Measurements from ENCODE around the gene KCTD5.
"Not testable (repeated sequence)": the region's sequence is repeated elsewhere in the genome, so short reads cannot be mapped to it uniquely, and the experiment has no call there.

KCTD5 gene

GRCh38 chr16:2710711-2711231 lies 28.4 kb downstream of the KCTD5 start:
- DNase-seq, result no peak

DNA sequence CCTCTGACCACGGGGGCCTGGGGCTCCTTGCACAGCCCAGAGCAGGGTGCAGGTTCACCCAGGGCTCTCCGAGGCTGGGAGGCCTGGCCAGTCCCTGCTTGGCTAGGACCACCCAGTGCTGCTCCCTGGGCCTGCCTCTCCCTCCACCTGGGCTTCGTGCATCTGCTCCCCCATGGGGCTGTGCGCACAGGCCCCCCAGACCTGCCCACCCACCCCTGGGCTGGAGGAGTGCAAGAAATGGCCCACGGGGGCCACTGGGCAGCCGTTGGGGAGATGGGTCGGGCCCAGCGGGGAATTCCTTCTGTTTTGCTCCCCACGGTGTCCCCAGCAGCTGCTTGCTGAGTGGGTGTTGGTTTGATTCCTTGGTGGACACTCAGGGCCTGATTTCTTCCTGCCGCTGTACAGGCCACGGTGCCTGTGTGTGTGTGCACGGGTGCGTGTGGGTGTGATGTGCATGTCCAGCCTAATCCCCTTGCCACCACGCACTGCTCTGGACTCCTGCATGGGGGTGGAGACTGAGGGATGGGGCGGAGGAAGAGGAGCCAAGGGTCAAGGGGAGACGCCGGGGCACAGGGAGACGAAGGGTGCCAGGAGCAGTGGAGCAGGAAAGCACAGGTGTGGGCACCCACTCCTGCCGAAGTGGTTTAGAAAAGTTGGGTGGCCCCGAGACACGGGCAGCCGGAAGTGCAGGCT lies 29.2 kb downstream of the KCTD5 start:
- no peak for DNase-seq

DNA sequence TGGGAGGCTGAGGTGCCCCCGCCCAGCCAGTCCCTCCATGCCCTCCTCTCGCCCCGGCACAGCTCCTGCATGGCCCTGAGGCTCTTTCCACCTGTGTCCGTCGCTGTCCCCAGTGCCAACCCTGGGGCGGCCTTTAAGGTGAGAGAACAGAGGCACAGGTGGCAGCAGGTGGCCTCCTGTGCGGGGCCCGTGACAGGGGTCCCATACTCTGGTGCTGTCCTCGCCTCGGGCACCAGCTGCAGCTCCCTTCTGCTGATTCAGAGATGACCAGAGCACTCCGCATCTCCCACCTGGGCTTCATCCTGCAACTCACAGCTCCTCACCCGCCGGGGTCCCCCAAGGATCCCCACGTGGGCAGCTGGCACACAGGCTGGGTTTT lies 29.7 kb downstream of the KCTD5 start:
- no peak for DNase-seq

- DNase-seq, result no peak
Measured at GRCh38 chr16:2712546-2712945, 30.2 kb downstream of the KCTD5 start.

- no peak for DNase-seq
Measured at GRCh38 chr16:2713523-2713922, 31.2 kb downstream of the KCTD5 start.

GRCh38 chr16:2713985-2714774 lies 31.9 kb downstream of the KCTD5 start:
- DNase-seq, result no peak

GRCh38 chr16:2715064-2715463 lies 32.7 kb downstream of the KCTD5 start:
- no peak for DNase-seq

DNA sequence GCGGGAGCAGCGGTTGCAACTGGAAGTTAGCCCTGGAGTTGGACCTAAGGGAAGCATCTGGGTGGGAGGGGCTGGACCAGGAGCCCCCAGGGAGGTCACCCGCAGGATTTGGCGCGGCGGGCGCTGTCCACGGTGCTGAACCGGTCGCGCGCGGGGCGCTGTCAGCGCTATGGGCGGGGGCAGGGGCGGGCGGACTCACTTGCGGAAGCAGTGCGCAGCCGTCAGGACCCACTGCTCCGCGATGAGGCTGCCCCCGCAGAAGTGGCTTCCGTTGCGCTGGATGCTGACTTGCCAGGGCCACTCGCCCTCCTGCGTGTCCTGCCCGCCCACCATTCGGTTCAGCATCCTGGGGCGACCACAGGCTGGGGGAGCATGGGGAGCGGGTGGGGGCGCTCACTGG lies 33.2 kb downstream of the KCTD5 start:
- DNase-seq, result peak; percentile 86

DNA sequence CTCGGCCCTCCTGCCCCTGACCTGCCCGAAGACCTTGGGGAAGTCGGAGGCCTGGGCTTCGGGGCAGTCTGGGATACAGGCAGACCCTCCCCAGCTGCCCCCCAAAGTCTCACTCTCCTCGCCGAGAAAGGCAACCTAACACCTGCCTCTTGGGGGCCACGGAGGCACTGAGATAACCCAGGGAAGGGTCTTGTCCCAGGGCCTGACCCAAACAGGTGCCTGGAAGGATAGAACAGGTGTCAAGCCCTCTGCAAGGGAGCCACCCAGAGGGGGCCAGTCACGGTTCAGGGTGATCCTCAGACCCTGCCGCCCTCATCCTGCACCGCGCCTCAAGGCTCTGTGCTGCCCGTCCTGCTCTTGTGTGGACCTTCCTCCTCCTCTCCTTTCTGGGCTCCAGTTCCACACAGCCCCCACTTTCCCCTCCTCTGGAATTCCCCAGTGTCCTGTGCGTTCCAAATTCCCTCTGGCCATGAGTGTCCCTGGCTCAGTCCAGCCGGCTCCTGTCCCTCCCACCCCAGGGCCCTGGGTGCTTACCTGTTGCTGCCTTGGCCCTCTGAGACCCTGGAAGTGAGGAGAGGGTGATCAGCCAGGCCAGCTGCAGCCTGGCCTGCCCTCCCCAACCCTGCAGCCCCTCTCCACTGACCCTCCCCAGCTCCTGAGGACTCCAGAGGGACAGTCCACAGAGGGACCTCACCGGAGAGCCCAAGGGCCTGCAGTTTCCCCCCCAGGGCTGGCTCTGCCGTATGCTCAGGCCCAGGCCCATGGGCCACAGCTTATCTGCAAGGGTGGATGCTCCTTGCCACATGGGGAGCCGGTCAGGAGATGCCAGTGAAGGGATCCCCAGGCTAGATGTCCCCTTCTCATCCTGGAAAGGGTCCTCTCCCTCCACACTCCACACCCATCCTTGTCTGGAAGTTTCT lies 33.9 kb downstream of the KCTD5 start:
- DNase-seq, result no peak

- DNase-seq, result no peak
Measured at GRCh38 chr16:2716948-2717347, 34.6 kb downstream of the KCTD5 start.

- no peak for DNase-seq
Measured at GRCh38 chr16:2717383-2718263, 35.3 kb downstream of the KCTD5 start.

DNA sequence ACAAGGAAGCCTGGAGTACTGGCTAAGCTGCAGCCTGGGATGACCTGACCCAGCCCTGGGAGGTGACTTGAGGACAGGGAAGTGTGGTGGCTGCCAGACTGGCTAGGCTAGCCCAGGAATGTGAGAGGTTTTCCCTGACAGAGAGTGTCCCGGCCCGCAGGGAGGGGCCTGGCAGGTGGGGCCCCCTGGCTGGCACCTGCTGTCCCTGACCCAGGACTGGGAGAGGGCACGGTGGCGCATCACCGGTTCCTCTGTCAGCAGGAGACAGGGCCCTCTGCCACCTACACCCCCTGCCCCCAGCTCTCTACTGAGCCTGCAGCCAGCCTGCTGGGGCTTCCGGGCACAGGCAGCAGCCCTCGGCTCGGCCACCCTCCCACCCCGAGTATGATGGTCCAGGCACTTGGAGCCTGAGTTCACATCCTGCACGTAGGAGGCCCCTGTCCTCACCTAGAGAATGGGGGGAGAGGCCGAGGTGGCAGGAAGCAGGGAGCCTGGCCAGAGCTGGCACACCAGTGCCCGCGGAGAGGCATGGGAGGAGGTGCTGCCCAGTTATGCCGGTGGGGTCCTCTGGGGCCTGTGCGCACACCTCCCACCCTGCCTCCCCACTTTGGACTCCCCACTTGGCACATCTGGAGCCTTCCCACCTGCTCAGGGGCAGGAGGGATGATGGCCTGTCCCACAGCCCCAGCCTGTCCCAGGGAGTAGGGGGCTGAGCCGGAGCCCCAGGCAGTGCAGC lies 37.2 kb downstream of the KCTD5 start:
- DNase-seq, result no peak

- no peak for DNase-seq
Measured at GRCh38 chr16:2720064-2720457, 37.7 kb downstream of the KCTD5 start, which contains the start of gene PRSS27. Gene PRSS27 (minus strand): TSS chr16:2720224. CDS start chr16:2720160, 64 bp downstream.

- peak; percentile 85 for DNase-seq
Measured at GRCh38 chr16:2720719-2721633, 38.7 kb downstream of the KCTD5 start.

DNA sequence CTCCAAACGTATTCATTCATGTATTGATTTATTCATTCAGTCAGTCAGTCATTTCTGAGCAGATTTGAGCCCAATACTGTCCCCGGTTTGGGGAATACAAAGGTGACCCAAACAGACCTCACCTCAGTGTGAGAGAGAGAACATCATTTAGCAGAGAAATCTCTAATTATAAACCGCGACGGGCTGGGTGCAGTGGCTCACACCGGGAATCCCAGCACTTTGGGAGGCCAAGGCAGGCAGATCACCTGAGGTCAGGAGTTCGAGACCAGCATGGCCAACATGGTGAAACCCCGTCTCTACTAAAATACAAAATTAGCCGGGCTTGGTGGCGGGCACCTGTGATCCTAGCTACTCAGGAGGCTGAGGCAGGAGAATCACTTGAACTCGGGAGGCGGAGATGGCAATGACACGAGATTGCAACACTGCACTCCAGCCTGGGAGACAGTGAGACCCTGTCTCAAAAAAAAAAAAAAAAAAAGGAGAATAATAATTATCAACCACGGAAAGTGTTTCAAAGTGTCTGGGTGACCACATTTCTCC lies 39.4 kb downstream of the KCTD5 start:
- DNase-seq, result not testable (repeated sequence)

DNA sequence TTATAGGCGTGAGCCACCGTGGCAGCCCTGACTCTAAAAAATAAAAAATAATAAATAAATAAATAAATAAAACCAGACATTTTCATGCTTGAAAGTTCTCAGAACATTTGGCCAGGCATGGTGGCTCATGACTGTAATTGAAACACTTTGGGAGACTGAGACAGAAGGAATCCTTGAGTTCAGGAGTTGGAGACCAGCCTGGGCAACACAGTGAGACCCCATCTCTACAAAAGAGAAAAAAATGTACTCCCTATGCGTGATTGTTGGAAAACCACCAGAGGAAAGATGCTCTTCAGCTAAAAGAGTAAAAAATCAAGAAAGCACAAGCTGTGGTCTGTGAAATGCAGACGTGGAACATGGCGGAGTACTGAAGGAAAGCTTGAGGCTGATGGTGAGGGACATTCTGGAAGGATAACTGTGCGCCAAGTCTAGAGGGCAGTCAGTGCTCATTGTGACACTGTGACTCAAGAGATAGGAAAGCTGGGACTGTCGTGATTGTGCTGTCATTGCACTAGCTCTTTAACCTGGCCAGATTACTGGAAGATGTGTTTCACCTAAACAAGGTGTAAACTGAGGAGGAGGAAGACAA lies 41.9 kb downstream of the KCTD5 start:
- no peak for DNase-seq

DNA sequence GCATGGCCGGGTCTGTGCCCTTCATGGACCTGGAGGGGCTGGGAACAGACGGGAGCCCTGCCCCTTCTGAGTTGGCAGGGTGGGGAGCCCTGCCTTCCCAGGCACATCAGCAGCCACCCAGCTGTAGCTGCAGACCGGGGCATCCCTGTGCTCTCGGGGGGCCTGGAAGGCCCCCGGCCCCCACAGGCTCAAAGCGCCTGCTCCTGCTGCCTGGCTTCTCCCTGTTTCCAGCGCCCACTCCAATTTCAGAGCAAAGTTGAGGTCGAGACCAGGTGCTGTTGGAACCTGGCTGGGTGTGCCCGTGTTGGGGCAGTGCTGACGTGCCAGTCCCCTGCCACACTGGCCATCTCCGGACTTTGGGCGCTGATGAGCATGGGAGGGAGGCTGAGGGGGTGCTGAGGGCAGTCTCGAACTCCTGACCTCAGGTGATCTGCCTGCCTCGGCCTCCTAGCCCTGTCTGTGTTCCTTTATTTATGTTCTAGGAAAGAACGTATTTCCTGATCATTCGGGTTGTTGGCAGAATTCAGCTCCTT lies 42.6 kb downstream of the KCTD5 start:
- no peak for DNase-seq

- DNase-seq, result no peak
Measured at GRCh38 chr16:2726923-2727322, 44.6 kb downstream of the KCTD5 start.

DNA sequence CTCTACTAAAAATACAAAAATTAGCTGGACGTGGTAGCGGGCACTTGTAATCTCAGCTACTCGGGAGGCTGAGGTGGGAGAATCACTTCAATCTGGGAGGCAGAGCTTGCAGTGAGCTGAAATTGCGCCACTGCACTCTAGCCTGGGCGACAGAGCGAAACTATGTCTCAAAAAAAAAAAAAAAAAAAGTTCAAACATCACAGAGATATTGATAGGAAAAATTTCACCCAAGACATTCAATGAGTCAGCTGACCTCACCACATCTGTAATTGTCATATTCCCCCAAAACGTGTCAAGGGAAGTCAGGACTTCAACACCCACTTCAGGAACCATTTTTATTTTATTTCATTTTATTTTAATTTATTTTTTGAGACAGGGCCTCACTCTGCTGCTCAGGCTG lies 45.7 kb downstream of the KCTD5 start:
- no peak for DNase-seq
